Skeletal muscle satellite cell (primary cell): Measurements from ENCODE around the gene APMAP.
"Not testable (repeated sequence)": the region's sequence is repeated elsewhere in the genome, so short reads cannot be mapped to it uniquely, and the experiment has no call there.

ENCODE experiments used
- H3K27me3 ChIP-seq: 2 replicates; pipeline ENCODE4 v1.7.0; 2013; ENCODE audit warnings: low read length; ENCODE audit not compliant: control insufficient read depth, insufficient read depth
- H3K36me3 ChIP-seq: 2 replicates; pipeline ENCODE4 v1.7.0; 2013; ENCODE audit warnings: mild to moderate bottlenecking, control low read depth, low read length; ENCODE audit not compliant: insufficient read depth
- H3K4me1 ChIP-seq: 2 replicates; pipeline ENCODE4 v1.7.0; 2013; ENCODE audit warnings: low read length; ENCODE audit not compliant: control insufficient read depth, insufficient read depth
- H3K4me2 ChIP-seq: 2 replicates; pipeline ENCODE4 v1.7.0; 2013; ENCODE audit warnings: mild to moderate bottlenecking, low read length
- H3K4me3 ChIP-seq: 2 replicates; pipeline ENCODE4 v1.7.0; 2013; ENCODE audit warnings: low read length
- H3K9ac ChIP-seq: 2 replicates; pipeline ENCODE4 v1.7.0; 2013; ENCODE audit warnings: mild to moderate bottlenecking, low read depth, low read length, moderate library complexity
- H3K9me3 ChIP-seq: replicated peaks from 2 replicates; pipeline ENCODE4 v1.7.0; 2013; ENCODE audit warnings: mild to moderate bottlenecking, control low read depth, low read length

Gene APMAP

DNA sequence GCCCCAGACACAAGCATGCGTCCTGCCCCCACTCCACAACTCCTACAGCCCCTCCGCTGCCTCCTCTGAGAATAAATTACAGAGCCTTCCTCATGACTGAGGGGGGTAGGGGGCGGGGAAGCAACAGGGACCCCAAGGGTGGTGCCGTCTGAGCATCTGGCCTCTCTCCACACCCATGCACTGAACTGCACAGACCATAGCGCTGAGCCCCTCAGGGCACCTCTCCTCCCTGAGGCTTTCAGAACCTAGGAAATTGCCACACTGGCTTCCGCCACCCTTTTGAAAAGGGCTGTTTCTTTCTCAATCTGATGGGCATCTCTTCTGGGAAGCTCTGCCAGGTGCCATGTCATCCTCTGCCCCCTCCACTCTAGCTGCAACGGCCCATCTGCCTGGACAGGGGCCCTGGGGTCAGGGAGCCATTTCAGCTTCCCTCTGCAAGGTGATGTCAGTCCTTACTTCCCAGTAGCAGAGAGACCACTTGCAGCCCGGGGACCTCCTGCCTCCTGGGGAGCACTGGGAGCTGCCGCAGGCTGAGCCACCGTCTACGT, 40.9 kb downstream of the APMAP start:
- Histone ChIP-seq H3K36me3 (peaks cover 10% of the 10 kb centered on the region), H3K4me3 (no peak overlapping the region), H3K9me3 (no peaks in the 10 kb centered on the region), H3K9ac (no peak overlapping the region), H3K4me1 (peaks cover 4% of the 10 kb centered on the region), H3K4me2 (no peak overlapping the region), H3K27me3 (peaks cover 14% of the 10 kb centered on the region)

DNA sequence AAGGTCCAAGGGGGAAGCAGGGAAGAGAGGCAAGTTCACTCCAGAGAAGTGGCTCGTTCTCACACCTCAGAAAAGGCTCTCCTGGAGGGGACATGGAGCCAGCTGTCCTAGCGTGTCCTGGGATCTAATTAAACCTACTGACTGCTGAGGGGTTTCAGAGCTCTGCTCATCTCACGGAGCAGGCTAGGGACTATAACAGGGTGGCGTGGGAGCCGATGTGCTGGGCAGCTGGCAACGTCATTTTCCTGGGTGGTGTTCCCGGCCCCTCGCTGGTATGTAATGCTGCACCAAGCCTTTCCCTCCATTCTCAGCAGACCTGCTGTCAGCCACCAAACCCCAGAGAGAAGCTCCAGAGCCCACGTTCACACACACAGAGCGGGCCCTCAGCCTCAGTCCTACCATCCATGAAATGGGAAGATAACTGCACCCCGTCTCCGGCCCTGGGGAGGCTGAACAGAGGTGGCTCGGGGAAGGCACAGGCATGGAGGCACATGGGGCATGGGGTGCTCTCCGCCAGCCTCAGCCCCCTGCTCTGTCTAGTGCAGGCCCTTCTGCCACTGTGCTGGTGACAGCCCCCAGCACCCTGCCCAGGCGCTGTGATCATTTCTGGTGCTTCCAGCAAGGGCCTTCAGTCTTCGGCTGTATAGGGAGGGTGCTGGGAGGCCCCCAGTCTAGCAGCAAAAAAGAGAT, 41.6 kb downstream of the APMAP start:
- Histone ChIP-seq H3K27me3 (peaks cover 14% of the 10 kb centered on the region), H3K9me3 (no peaks in the 10 kb centered on the region), H3K4me1 (peaks cover 4% of the 10 kb centered on the region), H3K9ac (no peak overlapping the region), H3K4me2 (no peak overlapping the region), H3K4me3 (no peak overlapping the region), H3K36me3 (peaks cover 4% of the 10 kb centered on the region)

DNA sequence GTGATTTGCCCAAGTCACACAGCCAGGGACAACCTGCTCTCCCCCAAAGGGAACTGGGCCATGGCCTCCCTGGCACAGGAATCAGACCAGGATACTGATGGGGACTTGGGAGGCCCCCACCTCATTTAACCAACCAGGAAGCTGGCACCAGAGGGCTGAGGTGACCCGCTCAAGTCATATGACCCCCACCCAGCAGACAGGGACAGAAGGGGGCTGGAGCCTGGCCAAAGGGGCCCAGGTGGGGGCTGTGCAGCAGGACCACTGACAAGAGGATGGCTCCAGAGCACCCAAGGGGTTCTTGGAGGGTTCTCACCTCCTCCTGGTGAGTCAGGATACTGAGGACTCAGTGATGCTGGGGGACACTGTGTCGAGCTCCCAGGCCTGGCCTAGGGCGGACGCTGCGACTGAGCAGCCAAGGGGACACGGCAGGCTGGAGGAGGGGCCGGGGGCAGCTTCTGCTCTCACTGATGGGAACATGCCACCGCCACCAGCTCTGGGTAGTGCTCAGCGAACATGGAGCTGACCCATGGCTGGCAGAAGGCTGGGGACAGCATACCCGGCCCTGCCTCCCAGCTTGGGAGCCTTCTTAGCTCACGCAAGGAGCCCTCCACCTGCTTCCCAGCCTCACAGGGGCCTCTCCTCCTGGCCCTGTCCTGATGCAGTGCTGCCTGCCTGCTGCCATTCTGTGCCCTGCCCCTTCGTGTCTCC, 42.3 kb downstream of the APMAP start:
- H3K4me2 ChIP-seq = no peak overlapping the region
- H3K36me3 ChIP-seq = no peaks in the 10 kb centered on the region
- H3K4me1 ChIP-seq = peaks cover 4% of the 10 kb centered on the region
- no peak overlapping the region for H3K9ac ChIP-seq
- no peak overlapping the region for H3K4me3 ChIP-seq
- H3K9me3 ChIP-seq = no peaks in the 10 kb centered on the region
- H3K27me3 ChIP-seq = peaks cover 14% of the 10 kb centered on the region

DNA sequence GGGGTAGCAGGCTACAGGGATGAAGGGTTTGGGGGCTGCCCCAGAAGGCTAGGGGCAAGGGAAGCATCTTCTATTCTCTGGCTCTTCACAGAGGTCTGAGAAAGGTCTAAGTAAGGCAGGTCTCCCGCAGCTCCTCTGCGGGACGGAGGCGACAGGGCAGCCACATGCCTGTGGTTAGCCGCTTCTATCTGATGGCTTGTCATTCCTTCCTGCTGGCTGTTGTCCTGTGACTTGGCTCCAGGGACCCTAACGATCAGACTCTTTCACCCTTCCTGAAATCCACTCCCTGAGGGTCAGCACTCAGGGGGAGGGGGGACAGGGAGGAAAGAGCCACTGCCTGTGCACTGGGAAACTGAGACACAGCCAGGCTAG, 42.8 kb downstream of the APMAP start:
- peaks cover 14% of the 10 kb centered on the region for H3K27me3 ChIP-seq
- H3K4me2 ChIP-seq = no peak overlapping the region
- no peak overlapping the region for H3K9ac ChIP-seq
- H3K9me3 ChIP-seq = no peaks in the 10 kb centered on the region
- H3K4me3 ChIP-seq = no peak overlapping the region
- no peaks in the 10 kb centered on the region for H3K36me3 ChIP-seq
- peaks cover 4% of the 10 kb centered on the region for H3K4me1 ChIP-seq

DNA sequence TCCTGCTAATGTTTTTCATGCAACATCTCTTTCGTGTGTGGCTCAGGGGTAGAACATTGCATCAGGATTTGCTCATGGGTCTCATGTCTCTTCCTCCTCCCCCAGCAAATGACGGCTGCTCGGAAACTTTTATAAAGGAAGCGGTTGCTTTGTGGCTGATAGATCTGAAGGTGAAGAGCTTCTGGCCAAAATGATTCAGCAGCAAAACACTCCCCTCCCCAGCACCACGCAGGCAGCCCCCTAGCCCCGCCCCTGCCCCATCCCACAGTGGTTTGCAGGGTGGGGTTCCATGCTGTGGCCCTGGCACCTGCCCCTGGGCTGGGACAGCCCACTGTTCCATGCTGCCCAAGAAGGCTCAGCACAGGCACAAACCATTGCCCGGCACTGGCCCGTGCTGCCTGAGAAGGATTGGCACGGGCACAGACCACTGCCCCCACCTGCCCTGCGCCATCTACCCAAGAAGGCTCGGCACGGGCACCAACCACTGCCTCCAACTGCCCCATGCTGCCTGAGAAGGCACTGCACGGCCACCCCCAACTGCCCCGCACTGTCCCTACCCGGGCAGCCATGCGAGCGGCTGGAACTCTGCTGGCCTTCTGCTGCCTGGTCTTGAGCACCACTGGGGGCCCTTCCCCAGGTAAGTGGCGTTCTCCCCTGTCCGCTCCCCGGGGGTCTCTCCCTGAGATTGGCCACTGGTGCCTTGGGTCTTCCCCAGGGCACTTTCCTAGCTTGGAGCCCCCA, 43.4 kb downstream of the APMAP start, which contains the start of gene CST7:
Gene CST7, plus strand, starts transcription at position 331 of the 741 bp plus-strand sequence. Its CDS starts 237 bp downstream, at position 568.
- H3K27me3 ChIP-seq = peaks cover 14% of the 10 kb centered on the region
- no peaks in the 10 kb centered on the region for H3K9me3 ChIP-seq
- no peak within 1 kb of the TSS for H3K9ac ChIP-seq
- no peak within 1 kb of the TSS for H3K4me3 ChIP-seq
- peaks cover 4% of the 10 kb centered on the region for H3K4me1 ChIP-seq
- H3K36me3 ChIP-seq = no peaks in the 10 kb centered on the region
- no peak within 1 kb of the TSS for H3K4me2 ChIP-seq

DNA sequence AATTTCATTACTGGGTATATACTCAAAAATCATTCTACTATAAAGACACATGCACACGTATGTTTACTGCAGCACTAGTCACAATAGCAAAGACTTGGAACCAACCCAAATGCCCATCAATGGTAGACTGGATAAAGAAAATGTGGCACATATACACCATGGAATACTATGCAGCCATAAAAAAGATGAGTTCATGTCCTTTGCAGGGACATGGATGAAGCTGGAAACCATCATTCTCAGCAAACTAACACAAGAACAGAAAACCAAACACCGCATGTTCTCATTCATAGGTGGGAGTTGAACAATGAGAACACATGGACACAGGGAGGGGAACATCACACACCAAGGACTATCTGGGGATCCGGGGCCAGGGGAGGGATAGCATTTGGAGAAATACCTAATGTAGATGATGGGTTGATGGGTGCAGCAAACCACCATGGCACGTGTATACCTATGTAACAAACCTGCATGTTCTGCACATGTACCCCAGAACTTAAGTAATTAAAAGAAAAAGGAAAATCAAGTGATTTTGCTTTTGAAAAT, 44.1 kb downstream of the APMAP start:
- peaks cover 14% of the 10 kb centered on the region for H3K27me3 ChIP-seq
- not testable (repeated sequence) for H3K4me2 ChIP-seq, H3K4me3 ChIP-seq, H3K9ac ChIP-seq, H3K36me3 ChIP-seq, H3K4me1 ChIP-seq, H3K9me3 ChIP-seq

DNA sequence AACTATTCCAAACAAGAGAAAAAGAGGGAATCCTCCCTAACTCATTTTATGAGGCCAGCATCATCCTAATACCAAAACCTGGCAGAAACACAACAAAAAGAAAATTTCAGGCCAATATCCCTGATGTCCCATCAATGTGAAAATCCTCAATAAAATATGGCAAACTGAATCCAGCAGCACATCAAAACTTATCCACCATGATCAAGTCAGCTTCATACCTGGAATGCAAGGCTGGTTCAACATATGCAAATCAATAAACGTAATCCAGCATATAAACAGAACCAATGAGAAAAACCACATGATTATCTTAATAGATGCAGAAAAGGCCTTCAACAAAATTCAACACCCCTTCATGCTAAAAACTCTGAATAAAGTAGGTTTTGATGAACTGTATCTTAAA, 46.2 kb downstream of the APMAP start:
- not testable (repeated sequence) for H3K4me1 ChIP-seq, H3K9me3 ChIP-seq, H3K4me2 ChIP-seq, H3K9ac ChIP-seq, H3K36me3 ChIP-seq, H3K4me3 ChIP-seq
- H3K27me3 ChIP-seq = peaks cover 14% of the 10 kb centered on the region

DNA sequence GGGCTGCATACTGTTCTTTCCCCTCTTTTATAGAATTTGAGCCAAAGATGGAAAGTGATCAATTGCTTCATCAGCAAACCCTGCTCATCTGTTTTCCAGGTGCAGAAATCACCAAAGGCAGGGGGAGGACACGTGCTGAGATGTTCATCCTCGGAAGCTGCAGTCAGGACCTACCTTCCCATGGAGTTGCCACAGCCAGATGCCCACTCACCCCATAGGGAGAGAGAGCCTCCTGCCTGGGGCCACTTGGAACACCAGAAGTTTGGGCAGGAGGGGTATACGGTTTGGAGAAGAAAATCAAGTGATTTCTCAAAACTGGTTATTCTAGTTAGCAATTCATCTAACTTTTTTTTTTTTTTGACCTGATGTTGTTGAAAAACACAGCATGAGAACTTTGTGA, 48.8 kb downstream of the APMAP start:
- Histone ChIP-seq H3K4me1 (no peaks in the 10 kb centered on the region), H3K27me3 (peaks cover 3% of the 10 kb centered on the region), H3K9me3 (no peaks in the 10 kb centered on the region), H3K4me2 (no peak overlapping the region), H3K36me3 (no peaks in the 10 kb centered on the region), H3K4me3 (no peak overlapping the region), H3K9ac (no peak overlapping the region)

DNA sequence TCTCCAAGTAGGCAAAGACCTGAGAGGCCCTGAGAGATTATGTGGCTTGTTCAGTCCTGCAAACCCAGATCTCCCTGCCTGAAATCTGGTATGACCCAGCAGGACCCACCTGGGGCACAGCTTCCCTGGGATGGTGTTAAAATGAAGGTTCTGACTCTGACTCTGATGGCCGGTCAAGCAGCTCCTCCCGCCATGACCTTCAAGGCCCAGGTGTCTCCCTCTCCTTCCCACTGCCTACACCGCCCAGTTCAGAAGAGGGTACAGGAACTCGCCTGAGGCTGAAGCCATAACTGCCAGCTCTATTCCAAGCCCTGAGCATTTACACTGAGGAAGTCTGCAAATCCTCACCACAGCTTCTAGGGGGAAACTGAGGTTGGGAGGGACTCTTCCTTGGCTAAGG, 49.4 kb downstream of the APMAP start:
- H3K4me3 ChIP-seq = no peak overlapping the region
- H3K36me3 ChIP-seq = no peaks in the 10 kb centered on the region
- H3K9me3 ChIP-seq = no peaks in the 10 kb centered on the region
- no peak overlapping the region for H3K9ac ChIP-seq
- peaks cover 3% of the 10 kb centered on the region for H3K27me3 ChIP-seq
- H3K4me2 ChIP-seq = no peak overlapping the region
- no peaks in the 10 kb centered on the region for H3K4me1 ChIP-seq

DNA sequence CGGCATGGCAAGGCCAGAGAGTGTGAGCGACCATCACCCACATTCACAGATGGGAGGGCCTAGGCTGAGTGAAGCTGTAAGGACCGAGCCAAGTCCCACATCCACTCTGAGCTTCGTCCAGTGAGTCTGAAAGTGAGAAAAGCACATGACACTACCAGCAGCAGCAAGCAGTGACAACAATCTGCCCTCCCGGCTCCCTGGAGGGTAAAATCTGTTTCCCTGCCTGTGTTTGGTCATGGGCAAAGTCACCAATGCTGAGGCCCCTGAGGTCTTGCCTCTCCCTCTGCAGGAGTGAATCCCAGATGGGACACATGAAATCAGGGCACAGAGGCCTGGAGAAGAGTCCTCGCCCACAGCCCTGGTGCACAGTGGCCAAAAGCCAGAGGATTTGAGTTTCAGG, 49.9 kb downstream of the APMAP start:
- Histone ChIP-seq H3K9ac (no peak overlapping the region), H3K36me3 (no peaks in the 10 kb centered on the region)

DNA sequence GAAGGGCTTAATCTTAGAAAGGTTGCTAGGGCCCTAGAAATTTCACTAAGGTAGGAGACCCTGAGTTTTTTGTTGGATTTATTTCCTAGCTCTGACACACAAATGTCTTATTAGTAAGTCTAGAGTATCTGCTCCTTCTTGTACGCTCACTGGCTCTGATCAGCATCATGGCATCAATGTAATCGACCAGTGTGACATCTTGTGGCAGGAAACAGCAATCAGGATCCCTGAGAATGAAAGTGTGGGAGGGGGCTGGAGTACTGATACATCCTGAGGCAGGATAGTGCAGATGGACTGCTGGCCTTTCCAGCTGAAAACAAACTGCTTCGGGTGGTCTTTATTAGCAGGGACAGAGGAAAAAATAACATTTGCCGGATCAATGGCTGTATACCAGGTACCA, 53.5 kb downstream of the APMAP start:
- no peak overlapping the region for H3K4me2 ChIP-seq

More for the DNA sequence above, 49.9 kb downstream of the APMAP start:
- no peaks in the 10 kb centered on the region for H3K9me3 ChIP-seq
- peaks cover 3% of the 10 kb centered on the region for H3K27me3 ChIP-seq
- H3K4me2 ChIP-seq = no peak overlapping the region
- no peak overlapping the region for H3K4me3 ChIP-seq
- H3K4me1 ChIP-seq = no peaks in the 10 kb centered on the region

More for the DNA sequence above, 53.5 kb downstream of the APMAP start:
- no peaks in the 10 kb centered on the region for H3K36me3 ChIP-seq
- no peak overlapping the region for H3K4me3 ChIP-seq
- H3K4me1 ChIP-seq = no peaks in the 10 kb centered on the region
- H3K27me3 ChIP-seq = peaks cover 3% of the 10 kb centered on the region
- H3K9ac ChIP-seq = no peak overlapping the region
- no peaks in the 10 kb centered on the region for H3K9me3 ChIP-seq
